ENCODE data around the gene SLC25A21.

The SLC25A21 gene

GRCh38 chr14:37054144-37054543 is 118.3 kb downstream of the SLC25A21 start:
- ATAC-seq, result no peak
- TF ChIP-seq TSHZ2 (CRISPR knock-in tag; IDR thresholded peaks at IDR 0.05) (no peak), ZNF8 (CRISPR knock-in tag; IDR thresholded peaks at IDR 0.05) (no peak), ZNF565 (CRISPR knock-in tag; conservative IDR thresholded peaks at IDR 0.05; ENCODE audit: low read depth) (no peak), PATZ1 (CRISPR knock-in tag; IDR thresholded peaks at IDR 0.05; ENCODE audit: borderline replicate concordance) (no peak), ZNF70 (CRISPR knock-in tag; IDR thresholded peaks at IDR 0.05) (no peak), PPARA (CRISPR knock-in tag; IDR thresholded peaks at IDR 0.05; ENCODE audit: borderline replicate concordance) (no peak), CSRNP3 (CRISPR knock-in tag; IDR thresholded peaks at IDR 0.05) (no peak), GLIS3 (CRISPR knock-in tag; IDR thresholded peaks at IDR 0.05) (no peak), BACH2 (CRISPR knock-in tag; IDR thresholded peaks at IDR 0.05; ENCODE audit: borderline replicate concordance) (no peak), ARNTL (CRISPR knock-in tag; IDR thresholded peaks at IDR 0.05; ENCODE audit: borderline replicate concordance, low read depth) (no peak), OSR1 (CRISPR knock-in tag; IDR thresholded peaks at IDR 0.05) (no peak), CREB5 (CRISPR knock-in tag; IDR thresholded peaks at IDR 0.05; ENCODE audit: low read depth) (no peak), CSDC2 (CRISPR knock-in tag; IDR thresholded peaks at IDR 0.05) (no peak), SNAI2 (CRISPR knock-in tag; IDR thresholded peaks at IDR 0.05) (no peak), ZC3H10 (CRISPR knock-in tag; IDR thresholded peaks at IDR 0.05) (no peak), TCF4 (CRISPR knock-in tag; IDR thresholded peaks at IDR 0.05; ENCODE audit: borderline replicate concordance) (no peak), TOX (CRISPR knock-in tag; IDR thresholded peaks at IDR 0.05; ENCODE audit: borderline replicate concordance) (no peak), POU6F1 (CRISPR knock-in tag; IDR thresholded peaks at IDR 0.05; ENCODE audit: borderline replicate concordance, low read depth) (no peak), ZFP3 (CRISPR knock-in tag; IDR thresholded peaks at IDR 0.05) (no peak), ISL1 (CRISPR knock-in tag; IDR thresholded peaks at IDR 0.05) (no peak)

GRCh38 chr14:37051680-37052079 is 120.7 kb downstream of the SLC25A21 start:
- no peak for ATAC-seq
- TF ChIP-seq ARNTL (CRISPR knock-in tag; IDR thresholded peaks at IDR 0.05; ENCODE audit: borderline replicate concordance, low read depth) (no peak), PPARA (CRISPR knock-in tag; IDR thresholded peaks at IDR 0.05; ENCODE audit: borderline replicate concordance) (no peak), ZC3H10 (CRISPR knock-in tag; IDR thresholded peaks at IDR 0.05) (no peak), RARB (CRISPR knock-in tag; IDR thresholded peaks at IDR 0.05) (no peak), TSHZ2 (CRISPR knock-in tag; IDR thresholded peaks at IDR 0.05) (no peak), GLIS3 (CRISPR knock-in tag; IDR thresholded peaks at IDR 0.05) (no peak), PATZ1 (CRISPR knock-in tag; IDR thresholded peaks at IDR 0.05; ENCODE audit: borderline replicate concordance) (no peak), ZNF565 (CRISPR knock-in tag; conservative IDR thresholded peaks at IDR 0.05; ENCODE audit: low read depth) (no peak), OSR1 (CRISPR knock-in tag; IDR thresholded peaks at IDR 0.05) (no peak), ZFP3 (CRISPR knock-in tag; IDR thresholded peaks at IDR 0.05) (no peak), CSDC2 (CRISPR knock-in tag; IDR thresholded peaks at IDR 0.05) (no peak), ZNF70 (CRISPR knock-in tag; IDR thresholded peaks at IDR 0.05) (no peak), TOX (CRISPR knock-in tag; IDR thresholded peaks at IDR 0.05; ENCODE audit: borderline replicate concordance) (no peak), ISL1 (CRISPR knock-in tag; IDR thresholded peaks at IDR 0.05) (no peak), ESRRG (CRISPR knock-in tag; IDR thresholded peaks at IDR 0.05) (no peak), CREB5 (CRISPR knock-in tag; IDR thresholded peaks at IDR 0.05; ENCODE audit: low read depth) (no peak), TCF4 (CRISPR knock-in tag; IDR thresholded peaks at IDR 0.05; ENCODE audit: borderline replicate concordance) (no peak), ZFP30 (CRISPR knock-in tag; IDR thresholded peaks at IDR 0.05) (no peak)
